BJ (cell line): Measurements from ENCODE around the gene ATF6. TPM values are rescaled to one million over a fixed set of nuclear protein-coding genes. Genes with fewer than 3 reads are reported as not detected.
A peak's percentile ranks its signal among the peaks of the same experiment; 100 is the strongest.

ENCODE experiments used
- CTCF ChIA-PET: fragments of 350-600 bp; formaldehyde crosslinking; extraction: SDS; loops from one replicate; lab custom pipeline; 2021; ENCODE audit warnings: antibody characterized with exemption, inconsistent platforms; lab: Yijun Ruan, JAX
- POLR2A ChIA-PET: fragments of 300-600 bp; sonication (Branson Sonifier 250); formaldehyde crosslinking; extraction: SDS; loops from one replicate; lab custom pipeline; 2021; ENCODE audit warnings: antibody characterized with exemption; lab: Charles Lee
- DNase-seq: peaks from one replicate; pipeline ENCODE4 v3.0.0-alpha.2; 2011; ENCODE audit warnings: low read depth
- H3K27me3 ChIP-seq: 2 replicates; pipeline ENCODE4 v1.6.0; 2011; ENCODE audit warnings: low read length; ENCODE audit not compliant: control insufficient read depth, insufficient read depth
- H3K36me3 ChIP-seq: 2 replicates; pipeline ENCODE4 v1.5.1; 2011; ENCODE audit warnings: low read length; ENCODE audit not compliant: control insufficient read depth, insufficient read depth
- H3K4me3 ChIP-seq: 2 replicates; pipeline ENCODE4 v1.5.1; 2011; ENCODE audit warnings: low read depth, mild to moderate bottlenecking, control low read depth, low read length
- CTCF ChIP-seq: IDR thresholded peaks from 2 replicates; pipeline ENCODE4 v1.5.1; 2011; ENCODE audit warnings: low read depth, mild to moderate bottlenecking, control low read depth, inconsistent platforms, low read length, moderate library complexity; ENCODE audit not compliant: insufficient read depth
- polyA plus RNA-seq: library from polyadenylated mRNA; depleted of rRNA; stranded (reverse); fragments of >200 nt; gene quantifications from 2 replicates; pipeline ENCODE4 v1.2.3, GENCODE V29; 2011

The ATF6 gene
- polyA plus RNA-seq, 1 experiment, result 22.2 TPM

GRCh38 chr1:161725908-161726472 lies 40.1 kb upstream of the ATF6 start:
- CTCF ChIA-PET, result interaction anchor here (0.6 to 3.1 kb wide), 6 partner anchors 10 to 41 kb away, joined by 3 to 21 read pairs (median 10); partner anchors contain the start of gene FCRLA
- Histone ChIP-seq H3K27me3 (no peaks in the 10 kb centered on the region), H3K4me3 (peak overlapping the region; percentile 80), H3K36me3 (no peaks in the 10 kb centered on the region)
- DNase-seq, result no peak
- peak; percentile 56 for TF ChIP-seq CTCF
- POLR2A ChIA-PET, result no interaction called here

GRCh38 chr1:161726473-161727255 lies 39.5 kb upstream of the ATF6 start:
- Histone ChIP-seq H3K36me3 (no peaks in the 10 kb centered on the region), H3K27me3 (no peaks in the 10 kb centered on the region), H3K4me3 (peak overlapping the region; percentile 80)
- CTCF ChIA-PET, result interaction anchor here (0.6 to 3.1 kb wide), 6 partner anchors 11 to 42 kb away, joined by 3 to 21 read pairs (median 10); partner anchors contain the start of gene FCRLA
- POLR2A ChIA-PET, result no interaction called here
- TF ChIP-seq CTCF, result no peak
- DNase-seq, result no peak

- Histone ChIP-seq H3K4me3 (peak overlapping the region; percentile 80), H3K36me3 (no peaks in the 10 kb centered on the region), H3K27me3 (no peaks in the 10 kb centered on the region)
- ChIA-PET POLR2A (no interaction called here), CTCF (interaction anchor here (2.3 to 3.1 kb wide), 3 partner anchors 10 to 19 kb away, joined by 12 to 21 read pairs (median 16); partner anchors contain the start of gene FCRLA)
- peak; percentile 74 for DNase-seq
- TF ChIP-seq CTCF, result no peak
Measured at GRCh38 chr1:161727256-161727924, 38.7 kb upstream of the ATF6 start.

GRCh38 chr1:161728376-161729226 lies 37.5 kb upstream of the ATF6 start:
- no peak for TF ChIP-seq CTCF
- CTCF ChIA-PET, result no interaction called here
- H3K27me3 ChIP-seq, result no peaks in the 10 kb centered on the region
- no peak for DNase-seq
- POLR2A ChIA-PET, result no interaction called here
- H3K36me3 ChIP-seq, result no peaks in the 10 kb centered on the region
- H3K4me3 ChIP-seq, result no peak overlapping the region
